Gastroesophageal sphincter (tissue), 4 donors: ENCODE results near the gene VAV2. TPM values are rescaled to one million over a fixed set of nuclear protein-coding genes. Genes with fewer than 3 reads are reported as not detected.

Experiments used
- ATAC-seq: fragments of 150-250 bp; one replicate; pipeline ENCODE4 v1.9.1; 2016; ENCODE audit warnings: mild to moderate bottlenecking, moderate library complexity
- H3K27ac ChIP-seq, 4 donors: fragments of 200-600 bp; sonication (generic) in 3 of 4; 1 replicate in 3 of 4; 2 replicates in 1 of 4; pipeline ENCODE4 v1.5.1; 2016 to 2019
- H3K27me3 ChIP-seq: fragments of 200-600 bp; sonication (generic); one replicate; pipeline ENCODE4 v1.5.1; 2019
- H3K36me3 ChIP-seq, 2 donors: fragments of 200-600 bp; sonication (generic); one replicate each; pipeline ENCODE4 v1.5.1; 2019; ENCODE audit warnings: control low read depth in 1 of 2
- H3K4me1 ChIP-seq, 3 donors: fragments of 200-600 bp; sonication (generic); 1 replicate in 2 of 3; 2 replicates in 1 of 3; pipeline ENCODE4 v1.5.1; 2016 to 2019; ENCODE audit warnings: control low read depth in 2 of 3
- H3K4me3 ChIP-seq, 2 donors: fragments of 200-600 bp; sonication (generic); one replicate each; pipeline ENCODE4 v1.5.1; 2019; ENCODE audit warnings: mild to moderate bottlenecking in 1 of 2, moderate library complexity in 1 of 2
- H3K9me3 ChIP-seq, 3 donors: fragments of 200-600 bp; sonication (generic); one replicate each; pipeline ENCODE4 v1.5.1; 2017 to 2019; ENCODE audit warnings: control low read depth in 2 of 3
- CTCF ChIP-seq, 4 experiments: fragments of 200-600 bp in 2 of 4; fragments of 450-650 bp in 2 of 4; sonication (generic) in 1 of 4; IDR thresholded peaks; one replicate each; pipeline ENCODE4 v1.5.1; 2017 to 2019; ENCODE audit warnings: antibody characterized with exemption in 4 of 4, mild to moderate bottlenecking in 2 of 4, moderate library complexity in 2 of 4
- EP300 ChIP-seq: sonication (generic); formaldehyde crosslinking; IDR thresholded peaks from one replicate; pipeline ENCODE4 v1.6.1; 2017; ENCODE audit warnings: antibody characterized with exemption, mild to moderate bottlenecking
- POLR2A ChIP-seq, 2 donors: fragments of 450-650 bp; IDR thresholded peaks; one replicate each; pipeline ENCODE4 v1.6.1; 2017; ENCODE audit warnings: antibody characterized with exemption in 2 of 2, mild to moderate bottlenecking in 2 of 2, moderate library complexity in 1 of 2
- POLR2AphosphoS5 ChIP-seq: sonication (generic); formaldehyde crosslinking; IDR thresholded peaks from one replicate; pipeline ENCODE4 v1.6.1; 2017; ENCODE audit warnings: antibody characterized with exemption
- WGBS, 2 donors: methylation state at CpG; one replicate each; pipeline ENCODE4 v1.1.5; 2018; ENCODE audit warnings: low coverage in 1 of 2; 5-methylcytosine and 5-hydroxymethylcytosine counted together
- total RNA-seq, 4 donors: library from RNA; depleted of rRNA; stranded (reverse); fragments of >200 nt; gene quantifications; one replicate each; pipeline ENCODE4 v1.1.0, GENCODE V29; 2016

The VAV2 gene
- total RNA-seq, 4 donors from 2014 or later: 7.7 to 16.8 (median 8.9) TPM

GRCh38 chr9:133838859-133839507 lies 153.1 kb downstream of the VAV2 start:
- Histone ChIP-seq H3K27ac (no peak overlapping the region), H3K9me3 (no peaks in the 10 kb centered on the region), H3K4me3 (no peak overlapping the region), H3K27me3 (no peaks in the 10 kb centered on the region), H3K4me1 (peaks cover 0 to 11% (median 5%) of the 10 kb centered on the region in 3 donors), H3K36me3 (no peaks in the 10 kb centered on the region)
- no peak for ATAC-seq
- TF ChIP-seq POLR2AphosphoS5: no peak
- TF ChIP-seq POLR2A (IDR thresholded peaks at IDR 0.05): no peak
- WGBS, 2 donors: 96 to 99% methylated on average over 3 to 5 of the region's 5 CpGs

GRCh38 chr9:133837627-133838597 lies 154.2 kb downstream of the VAV2 start:
- Histone ChIP-seq H3K36me3 (peaks cover 0 to 10% of the 10 kb centered on the region in 2 donors), H3K4me1 (peaks cover 0 to 11% (median 5%) of the 10 kb centered on the region in 3 donors), H3K27me3 (no peaks in the 10 kb centered on the region), H3K4me3 (no peak overlapping the region), H3K9me3 (no peaks in the 10 kb centered on the region), H3K27ac (no peak overlapping the region)
- ATAC-seq: no peak
- 84 to 86% methylated on average over 9 to 10 of the region's 13 CpGs for WGBS, 2 donors
- TF ChIP-seq POLR2AphosphoS5 (no peak), CTCF (IDR thresholded peaks at IDR 0.05) (no peak), POLR2A (IDR thresholded peaks at IDR 0.05) (no peak), EP300 (no peak)

- Histone ChIP-seq H3K4me1 (peaks cover 0 to 11% (median 5%) of the 10 kb centered on the region in 3 donors), H3K9me3 (no peaks in the 10 kb centered on the region), H3K4me3 (no peak overlapping the region), H3K36me3 (peaks cover 0 to 14% of the 10 kb centered on the region in 2 donors), H3K27ac (no peak overlapping the region), H3K27me3 (no peaks in the 10 kb centered on the region)
- no CpG with 5 or more reads among the region's 5 CpGs for WGBS, 2 donors
- no peak for ATAC-seq
- no peak for TF ChIP-seq CTCF (IDR thresholded peaks at IDR 0.05)
- no peak for TF ChIP-seq POLR2AphosphoS5
- TF ChIP-seq EP300: no peak
- no peak for TF ChIP-seq POLR2A (IDR thresholded peaks at IDR 0.05)
These were observed 155.3 kb downstream of the VAV2 start for GRCh38 chr9:133836818-133837217.

GRCh38 chr9:133836001-133836758 lies 155.9 kb downstream of the VAV2 start:
- 80 to 95% methylated on average over 2 to 11 of the region's 17 CpGs for WGBS, 2 donors
- no peak overlapping the region for H3K4me3 ChIP-seq

More at GRCh38 chr9:133836001-133836758, 155.9 kb downstream of the VAV2 start:
- Histone ChIP-seq H3K27me3 (no peaks in the 10 kb centered on the region), H3K4me1 (peaks cover 0 to 11% (median 5%) of the 10 kb centered on the region in 3 donors), H3K9me3 (no peaks in the 10 kb centered on the region), H3K27ac (no peak overlapping the region), H3K36me3 (peaks cover 0 to 14% of the 10 kb centered on the region in 2 donors)
- TF ChIP-seq POLR2AphosphoS5 (no peak), POLR2A (IDR thresholded peaks at IDR 0.05) (no peak), EP300 (no peak), CTCF (IDR thresholded peaks at IDR 0.05) (no peak)
- no peak for ATAC-seq
